GM10266 (cell line): ENCODE data around the gene IGF2R.

ENCODE experiments used
- DNase-seq: peaks from one replicate; pipeline ENCODE4 v3.0.0; 2012; ENCODE audit errors: extremely low spot score
- TF ChIP-seq, protein P1 (sequence below): IDR thresholded peaks from 2 replicates; pipeline ENCODE4 v1.5.1; 2012; ENCODE audit warnings: mild to moderate bottlenecking, low read depth; ENCODE audit not compliant: control insufficient read depth, insufficient read depth; ENCODE audit errors: missing control alignments

The IGF2R gene

DNA sequence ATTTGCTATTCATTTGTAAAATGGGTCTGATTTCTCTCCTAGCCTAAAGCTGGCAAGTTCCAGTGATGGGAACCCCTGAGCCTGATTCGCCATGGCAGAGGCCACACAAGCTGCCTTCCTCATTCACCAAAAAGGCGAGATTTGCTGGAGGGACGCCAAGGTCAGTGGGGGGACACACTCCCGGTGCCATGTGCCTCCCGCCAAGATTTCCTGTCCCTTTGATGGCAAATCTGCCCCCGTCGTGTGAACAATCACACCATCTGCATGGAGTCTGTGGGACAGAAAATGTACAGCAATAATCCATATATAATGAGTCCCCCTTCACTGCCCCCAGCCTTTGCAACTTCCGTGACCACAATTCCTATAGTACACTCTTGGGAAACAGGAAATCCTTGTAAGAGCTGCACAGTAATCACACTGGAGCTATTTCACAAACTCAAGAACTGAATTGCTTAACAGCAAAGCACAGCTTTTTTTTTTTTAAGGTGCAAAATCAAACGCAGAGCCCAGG is 15.7 kb upstream of the IGF2R start:
- TF ChIP-seq, protein P1, sequence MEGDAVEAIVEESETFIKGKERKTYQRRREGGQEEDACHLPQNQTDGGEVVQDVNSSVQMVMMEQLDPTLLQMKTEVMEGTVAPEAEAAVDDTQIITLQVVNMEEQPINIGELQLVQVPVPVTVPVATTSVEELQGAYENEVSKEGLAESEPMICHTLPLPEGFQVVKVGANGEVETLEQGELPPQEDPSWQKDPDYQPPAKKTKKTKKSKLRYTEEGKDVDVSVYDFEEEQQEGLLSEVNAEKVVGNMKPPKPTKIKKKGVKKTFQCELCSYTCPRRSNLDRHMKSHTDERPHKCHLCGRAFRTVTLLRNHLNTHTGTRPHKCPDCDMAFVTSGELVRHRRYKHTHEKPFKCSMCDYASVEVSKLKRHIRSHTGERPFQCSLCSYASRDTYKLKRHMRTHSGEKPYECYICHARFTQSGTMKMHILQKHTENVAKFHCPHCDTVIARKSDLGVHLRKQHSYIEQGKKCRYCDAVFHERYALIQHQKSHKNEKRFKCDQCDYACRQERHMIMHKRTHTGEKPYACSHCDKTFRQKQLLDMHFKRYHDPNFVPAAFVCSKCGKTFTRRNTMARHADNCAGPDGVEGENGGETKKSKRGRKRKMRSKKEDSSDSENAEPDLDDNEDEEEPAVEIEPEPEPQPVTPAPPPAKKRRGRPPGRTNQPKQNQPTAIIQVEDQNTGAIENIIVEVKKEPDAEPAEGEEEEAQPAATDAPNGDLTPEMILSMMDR, result no peak
- no peak for DNase-seq

DNA sequence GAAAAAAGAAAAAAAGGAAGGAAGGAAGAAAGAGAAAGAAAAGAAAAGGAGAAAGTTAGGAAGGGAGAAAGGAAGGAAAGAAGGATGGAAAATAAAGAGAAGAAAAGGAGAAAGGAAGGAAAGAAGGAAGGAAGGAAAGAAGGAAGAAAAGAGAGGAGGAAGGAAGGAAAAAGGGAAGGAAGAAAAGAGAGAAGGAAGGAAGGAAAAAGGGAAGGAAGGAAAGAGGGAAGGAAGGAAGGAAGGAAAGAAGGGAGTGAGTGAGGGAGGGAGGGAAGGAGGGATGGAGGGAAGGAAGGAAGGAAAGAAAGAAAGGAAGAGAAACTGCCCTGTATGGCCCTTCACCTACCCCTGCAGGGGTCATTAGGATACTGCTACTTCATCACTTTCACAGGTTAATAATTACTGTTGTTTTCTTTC is 12.9 kb upstream of the IGF2R start:
- DNase-seq, result no peak
- TF ChIP-seq, protein P1, result no peak

DNA sequence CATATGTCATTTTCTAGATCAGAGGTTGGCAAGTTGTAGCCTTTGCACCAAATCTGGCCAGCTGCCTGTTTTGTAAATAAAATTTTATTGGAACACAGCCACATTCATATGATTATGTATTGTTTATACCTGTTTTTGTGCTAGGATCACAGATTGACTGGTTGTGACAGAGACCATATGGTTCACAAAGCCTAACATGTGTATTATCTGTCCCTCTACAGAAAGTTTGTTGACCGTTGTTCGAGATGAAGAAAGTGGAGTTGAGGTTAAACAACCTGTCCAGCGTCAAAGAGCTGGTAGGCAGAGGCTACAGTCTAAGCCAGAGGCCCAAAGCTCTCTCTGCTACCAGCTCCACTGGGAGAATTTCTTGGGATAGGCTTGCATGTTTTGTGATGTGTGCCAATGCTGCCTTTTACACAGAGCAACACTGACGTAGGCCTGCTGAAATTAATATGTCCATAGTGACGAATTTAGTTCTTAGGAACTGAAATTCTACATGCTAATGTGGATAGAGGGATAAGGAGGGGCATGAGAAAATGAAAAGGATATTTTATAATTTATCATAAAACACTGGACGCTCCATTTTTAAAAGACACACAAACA is 11.7 kb upstream of the IGF2R start:
- no peak for DNase-seq
- TF ChIP-seq, protein P1, result no peak

DNA sequence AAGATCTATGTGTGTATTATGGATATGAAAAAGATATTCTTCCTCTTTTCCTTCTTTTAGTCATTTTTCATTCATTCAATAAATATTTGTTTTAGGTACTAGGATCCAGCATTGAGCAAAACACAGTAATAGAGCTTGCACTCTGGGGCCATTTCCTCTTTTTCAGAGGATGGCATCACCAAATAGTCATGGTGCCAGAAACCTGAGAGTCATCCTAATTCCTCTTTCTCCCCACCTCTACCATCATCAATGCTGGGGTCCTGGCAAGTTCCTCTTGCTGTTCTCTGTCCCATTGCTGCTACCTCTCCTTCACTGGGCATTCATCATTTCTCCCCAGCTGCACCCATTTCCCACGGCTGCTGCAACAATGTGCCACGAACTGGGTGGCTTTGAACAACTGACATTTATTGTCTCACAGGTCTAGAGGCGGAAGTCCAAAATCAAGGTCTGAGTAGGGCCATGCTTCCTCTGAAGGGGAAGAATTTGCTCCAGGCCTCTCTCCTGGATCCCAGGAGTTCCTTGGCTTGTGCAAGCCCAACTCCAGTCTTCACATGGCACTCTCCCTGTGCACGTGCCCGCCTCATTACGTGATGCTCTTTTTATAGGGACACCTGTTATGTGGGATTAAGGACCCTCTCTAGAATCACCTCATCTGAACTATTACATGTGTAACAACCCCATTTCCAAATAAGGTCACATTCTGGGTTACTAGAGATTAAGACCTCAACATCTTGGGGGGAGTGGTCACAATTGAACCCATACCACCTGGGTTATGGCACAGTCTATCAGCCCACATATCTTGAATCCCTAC is 9.5 kb upstream of the IGF2R start:
- TF ChIP-seq, protein P1, result no peak
- no peak for DNase-seq

DNA sequence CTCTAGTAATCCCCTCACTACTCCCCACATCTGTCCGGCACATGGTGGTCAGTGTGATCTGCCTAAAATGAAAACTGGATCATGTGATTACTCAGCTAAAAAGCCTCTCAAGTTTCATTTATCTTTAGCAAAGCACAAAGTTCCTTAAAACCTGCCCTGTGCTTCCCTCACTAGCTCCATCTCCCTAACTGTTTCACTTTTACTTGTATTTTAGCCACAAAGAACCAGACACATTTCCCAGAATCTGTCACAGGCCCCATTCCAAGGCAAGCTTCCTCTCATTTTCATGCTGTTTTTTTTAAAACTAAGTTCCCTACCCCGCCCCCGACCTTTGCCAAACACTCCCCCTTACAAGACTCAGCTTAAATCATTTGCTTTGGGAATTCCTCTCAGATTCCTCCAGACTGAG is 8.9 kb upstream of the IGF2R start:
- no peak for DNase-seq
- TF ChIP-seq, protein P1, result no peak

DNA sequence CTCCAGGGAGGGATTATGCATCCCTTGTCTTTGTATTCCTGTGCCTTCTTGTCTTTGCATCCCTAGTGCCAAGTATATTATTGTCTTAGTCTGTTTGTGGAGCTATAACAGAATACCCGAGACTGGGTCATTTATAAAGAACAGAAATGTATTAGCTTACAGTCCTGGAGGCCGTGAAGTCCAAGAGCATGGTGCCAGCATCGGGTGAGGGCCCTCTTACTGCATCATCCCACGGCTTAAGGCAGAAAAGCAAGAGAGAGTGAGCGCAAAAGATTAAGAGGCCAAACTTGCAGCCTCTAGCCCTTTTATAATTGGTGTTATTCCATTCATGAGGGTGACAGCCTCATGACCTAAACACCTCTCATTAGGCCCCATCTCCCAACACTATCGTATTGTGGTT is 8.4 kb upstream of the IGF2R start:
- TF ChIP-seq, protein P1, result no peak
- DNase-seq, result no peak

DNA sequence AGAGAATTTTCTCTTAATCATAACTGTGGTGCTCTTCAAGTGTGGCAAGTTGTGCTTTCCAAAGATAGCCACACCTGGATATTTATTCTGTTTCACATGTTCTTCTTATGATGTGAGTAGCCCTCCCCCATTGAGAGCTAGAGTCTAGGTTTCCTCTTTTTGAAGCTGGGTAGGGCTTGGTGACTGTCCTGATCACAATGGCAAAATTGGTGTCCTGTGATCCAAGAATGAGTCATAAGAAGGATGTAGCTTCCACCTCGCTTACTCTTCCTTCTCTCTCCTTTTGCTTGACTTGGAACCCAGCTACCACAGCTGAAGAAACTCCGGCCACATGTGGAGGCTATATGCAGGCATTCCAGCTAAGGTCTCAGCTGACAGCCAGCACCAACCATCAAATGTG is 7.4 kb upstream of the IGF2R start:
- TF ChIP-seq, protein P1, result no peak
- no peak for DNase-seq
